OCI-LY3 (cell line): ENCODE data around the gene KCNIP1.

Experiments
- EZH2phosphoT487 ChIP-seq: fragments of 200-600 bp; shearing (Covaris generic); IDR thresholded peaks from 2 replicates; pipeline ENCODE4 v1.6.1; 2018; ENCODE audit warnings: antibody characterized with exemption, mixed run types, low read depth
- TF ChIP-seq, protein P1 (sequence below): fragments of 200-600, 300-600 bp; sonication (generic); IDR thresholded peaks from 2 replicates; pipeline ENCODE4 v1.5.1; 2014; ENCODE audit warnings: antibody characterized with exemption, low read length, low read depth

DNA sequence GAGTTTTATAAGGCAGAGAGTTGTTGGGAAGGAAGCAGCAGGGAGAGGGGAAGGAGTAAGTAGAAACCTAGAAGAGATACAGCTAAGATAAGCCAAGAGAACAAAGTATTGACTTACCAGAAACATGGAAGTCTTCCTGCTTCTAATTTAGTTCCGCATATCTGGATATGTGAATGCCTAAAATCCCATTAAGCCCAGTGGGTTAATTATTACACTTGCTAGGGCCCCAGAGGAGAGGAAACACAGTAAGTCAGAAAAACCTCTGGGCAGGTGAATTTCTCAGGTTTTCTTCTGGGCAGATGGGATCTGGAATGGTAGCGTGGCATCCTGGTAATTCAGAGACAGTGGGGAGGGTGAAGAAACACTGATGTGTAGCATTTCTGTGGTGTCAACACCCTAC, 175.0 kb downstream of the KCNIP1 start:
- TF ChIP-seq, protein P1, sequence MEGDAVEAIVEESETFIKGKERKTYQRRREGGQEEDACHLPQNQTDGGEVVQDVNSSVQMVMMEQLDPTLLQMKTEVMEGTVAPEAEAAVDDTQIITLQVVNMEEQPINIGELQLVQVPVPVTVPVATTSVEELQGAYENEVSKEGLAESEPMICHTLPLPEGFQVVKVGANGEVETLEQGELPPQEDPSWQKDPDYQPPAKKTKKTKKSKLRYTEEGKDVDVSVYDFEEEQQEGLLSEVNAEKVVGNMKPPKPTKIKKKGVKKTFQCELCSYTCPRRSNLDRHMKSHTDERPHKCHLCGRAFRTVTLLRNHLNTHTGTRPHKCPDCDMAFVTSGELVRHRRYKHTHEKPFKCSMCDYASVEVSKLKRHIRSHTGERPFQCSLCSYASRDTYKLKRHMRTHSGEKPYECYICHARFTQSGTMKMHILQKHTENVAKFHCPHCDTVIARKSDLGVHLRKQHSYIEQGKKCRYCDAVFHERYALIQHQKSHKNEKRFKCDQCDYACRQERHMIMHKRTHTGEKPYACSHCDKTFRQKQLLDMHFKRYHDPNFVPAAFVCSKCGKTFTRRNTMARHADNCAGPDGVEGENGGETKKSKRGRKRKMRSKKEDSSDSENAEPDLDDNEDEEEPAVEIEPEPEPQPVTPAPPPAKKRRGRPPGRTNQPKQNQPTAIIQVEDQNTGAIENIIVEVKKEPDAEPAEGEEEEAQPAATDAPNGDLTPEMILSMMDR, result no peak
- no peak for TF ChIP-seq EZH2phosphoT487
